Left ventricle myocardium inferior (tissue), 1 donor: ENCODE measurements around the gene RPS27L. TPM values are rescaled to one million over a fixed set of nuclear protein-coding genes. Genes with fewer than 3 reads are reported as not detected.

Experiments
- DNase-seq: peaks from one replicate; pipeline ENCODE4 v3.0.0-alpha.2; 2020
- H3K27ac ChIP-seq: fragments of 200-600 bp; replicated peaks from 2 replicates; pipeline ENCODE4 v1.8.0; 2021
- H3K27me3 ChIP-seq: fragments of 200-600 bp; 2 replicates; pipeline ENCODE4 v1.8.0; 2021; ENCODE audit warnings: low read depth
- H3K36me3 ChIP-seq: fragments of 200-600 bp; 2 replicates; pipeline ENCODE4 v1.8.0; 2021
- H3K4me1 ChIP-seq: fragments of 200-600 bp; 2 replicates; pipeline ENCODE4 v1.8.0; 2021
- H3K4me3 ChIP-seq: fragments of 200-600 bp; 2 replicates; pipeline ENCODE4 v1.8.0; 2021; ENCODE audit warnings: mild to moderate bottlenecking, moderate library complexity
- H3K9me3 ChIP-seq: fragments of 200-600 bp; replicated peaks from 2 replicates; pipeline ENCODE4 v1.8.0; 2021
- intact Hi-C: fragments of 100-400 bp; cut with micrococcal nuclease; formaldehyde crosslinking; loops from one replicate; pipeline ENCODE4 v1.11.0; 2022
- total RNA-seq: library from RNA; stranded (reverse); fragmentation: NEBNext Ultra II Directional; extraction: Animal tissue kit (Norgen Biotek cat#: 25700); gene quantifications from one replicate; pipeline ENCODE4 v1.2.1, GENCODE V29; 2021
- TF ChIP-seq, protein P1 (sequence below): fragments of 200-600 bp; IDR thresholded peaks from 2 replicates; pipeline ENCODE4 v1.8.0; 2021; ENCODE audit warnings: antibody characterized with exemption, mild to moderate bottlenecking, borderline replicate concordance
- donor health status: DM: no; HTN: yes; CAD: no; lungs with severe emphysema.

The RPS27L gene
- total RNA-seq, 1 donor from 2014 or later: 165 TPM

DNA sequence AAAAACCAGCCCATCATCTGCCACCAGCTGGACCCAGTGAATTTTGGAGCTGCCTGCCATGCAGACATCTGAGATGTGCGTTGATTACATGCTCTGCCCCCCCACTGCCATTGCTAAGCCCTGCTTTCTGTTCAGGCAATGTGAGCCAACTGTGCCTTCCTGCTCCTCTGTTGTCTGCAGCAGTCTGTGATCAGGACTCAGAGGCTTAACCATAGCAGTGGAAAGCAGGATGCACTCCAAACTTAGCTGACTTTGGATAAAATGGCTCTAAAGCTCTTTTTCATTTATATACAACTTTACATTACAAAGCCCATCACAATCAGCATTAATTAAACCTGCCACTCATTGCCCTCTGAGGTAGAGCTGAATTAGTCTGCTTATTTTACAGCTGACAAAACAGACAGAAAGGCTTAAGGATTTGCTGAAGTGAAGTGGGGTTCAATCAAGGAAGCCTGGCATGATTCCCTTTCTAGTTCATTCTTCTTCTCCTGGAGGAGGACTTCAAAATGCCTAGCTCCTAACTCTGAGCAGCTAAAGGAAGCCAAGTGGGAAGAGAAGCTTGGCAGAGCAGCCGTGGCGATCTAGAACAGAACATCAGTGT is 15.7 kb upstream of the RPS27L start:
- Histone ChIP-seq H3K4me1 (no peaks in the 10 kb centered on the region), H3K36me3 (no peaks in the 10 kb centered on the region), H3K4me3 (no peak overlapping the region), H3K27ac (no peak overlapping the region), H3K27me3 (no peaks in the 10 kb centered on the region), H3K9me3 (no peaks in the 10 kb centered on the region)
- TF ChIP-seq, protein P1, sequence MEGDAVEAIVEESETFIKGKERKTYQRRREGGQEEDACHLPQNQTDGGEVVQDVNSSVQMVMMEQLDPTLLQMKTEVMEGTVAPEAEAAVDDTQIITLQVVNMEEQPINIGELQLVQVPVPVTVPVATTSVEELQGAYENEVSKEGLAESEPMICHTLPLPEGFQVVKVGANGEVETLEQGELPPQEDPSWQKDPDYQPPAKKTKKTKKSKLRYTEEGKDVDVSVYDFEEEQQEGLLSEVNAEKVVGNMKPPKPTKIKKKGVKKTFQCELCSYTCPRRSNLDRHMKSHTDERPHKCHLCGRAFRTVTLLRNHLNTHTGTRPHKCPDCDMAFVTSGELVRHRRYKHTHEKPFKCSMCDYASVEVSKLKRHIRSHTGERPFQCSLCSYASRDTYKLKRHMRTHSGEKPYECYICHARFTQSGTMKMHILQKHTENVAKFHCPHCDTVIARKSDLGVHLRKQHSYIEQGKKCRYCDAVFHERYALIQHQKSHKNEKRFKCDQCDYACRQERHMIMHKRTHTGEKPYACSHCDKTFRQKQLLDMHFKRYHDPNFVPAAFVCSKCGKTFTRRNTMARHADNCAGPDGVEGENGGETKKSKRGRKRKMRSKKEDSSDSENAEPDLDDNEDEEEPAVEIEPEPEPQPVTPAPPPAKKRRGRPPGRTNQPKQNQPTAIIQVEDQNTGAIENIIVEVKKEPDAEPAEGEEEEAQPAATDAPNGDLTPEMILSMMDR: no peak
- intact Hi-C loops: no loop called here
- DNase-seq: no peak

GRCh38 chr15:63172376-63172775 is 15.1 kb upstream of the RPS27L start:
- no peaks in the 10 kb centered on the region for H3K4me1 ChIP-seq
- intact Hi-C loops: no loop called here
- no peaks in the 10 kb centered on the region for H3K27me3 ChIP-seq
- TF ChIP-seq, protein P1: no peak
- H3K4me3 ChIP-seq: no peak overlapping the region
- no peak overlapping the region for H3K27ac ChIP-seq
- no peak for DNase-seq
- no peaks in the 10 kb centered on the region for H3K36me3 ChIP-seq
- no peaks in the 10 kb centered on the region for H3K9me3 ChIP-seq

DNA sequence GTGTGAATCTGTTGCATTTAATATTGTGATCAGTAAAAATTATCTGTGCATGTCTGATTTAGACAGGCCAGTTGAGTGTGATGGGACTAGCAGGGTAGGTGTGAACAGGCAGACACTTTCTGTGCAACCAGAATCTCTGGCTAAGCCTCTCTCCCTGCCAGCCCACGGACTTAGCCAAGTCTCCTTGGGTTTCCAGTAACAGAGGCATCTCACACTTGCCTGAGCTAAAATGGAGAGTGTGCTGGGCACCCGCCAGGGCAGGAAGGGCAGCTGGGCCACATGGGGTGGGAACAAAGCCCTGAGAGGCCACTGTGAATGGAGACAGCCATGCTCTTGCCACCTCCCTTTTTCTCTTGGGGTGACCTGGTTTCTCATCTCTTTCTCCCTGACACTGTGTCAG is 12.5 kb upstream of the RPS27L start:
- Histone ChIP-seq H3K27me3 (no peaks in the 10 kb centered on the region), H3K4me3 (no peak overlapping the region), H3K4me1 (no peaks in the 10 kb centered on the region), H3K9me3 (no peaks in the 10 kb centered on the region), H3K27ac (no peak overlapping the region), H3K36me3 (no peaks in the 10 kb centered on the region)
- intact Hi-C loops: no loop called here
- no peak for DNase-seq
- TF ChIP-seq, protein P1: no peak

- no peak overlapping the region for H3K4me3 ChIP-seq
- DNase-seq: no peak
- TF ChIP-seq, protein P1: no peak
- H3K36me3 ChIP-seq: no peaks in the 10 kb centered on the region
- H3K9me3 ChIP-seq: no peaks in the 10 kb centered on the region
- H3K4me1 ChIP-seq: no peaks in the 10 kb centered on the region
- no peak overlapping the region for H3K27ac ChIP-seq
- no peaks in the 10 kb centered on the region for H3K27me3 ChIP-seq
- intact Hi-C loops: no loop called here
These were observed 8.9 kb upstream of the RPS27L start for GRCh38 chr15:63166219-63166618.

- DNase-seq: no peak
- TF ChIP-seq, protein P1: no peak
- Histone ChIP-seq H3K4me3 (no peak overlapping the region), H3K4me1 (no peaks in the 10 kb centered on the region), H3K27me3 (no peaks in the 10 kb centered on the region), H3K27ac (no peak overlapping the region), H3K36me3 (no peaks in the 10 kb centered on the region), H3K9me3 (no peaks in the 10 kb centered on the region)
- intact Hi-C loops: no loop called here
These were observed 8.0 kb upstream of the RPS27L start for GRCh38 chr15:63165166-63165859.
